ENCODE results near the gene JUP.

JUP gene

GRCh38 chr17:41768682-41769288, 17.7 kb downstream of the JUP start:
- H3K9me3 Mint-ChIP-seq: no peaks in the 10 kb centered on the region
- no peaks in the 10 kb centered on the region for H3K36me3 Mint-ChIP-seq (ENCODE audit: insufficient read depth)

GRCh38 chr17:41767324-41768042, 19.0 kb downstream of the JUP start:
- no peaks in the 10 kb centered on the region for H3K9me3 Mint-ChIP-seq
- H3K36me3 Mint-ChIP-seq (ENCODE audit: insufficient read depth): no peaks in the 10 kb centered on the region
- H3K27me3 Mint-ChIP-seq: peaks cover 0 to 27% of the 10 kb centered on the region in 2 donors
- H3K4me1 Mint-ChIP-seq (ENCODE audit: low read depth in 2 of 2): no peaks in the 10 kb centered on the region
- no peak overlapping the region for H3K4me3 Mint-ChIP-seq
- H3K27ac Mint-ChIP-seq: no peak overlapping the region
- ATAC-seq (replicated peaks) (no peak), DNase-seq (no peak)

More at GRCh38 chr17:41768682-41769288, 17.7 kb downstream of the JUP start:
- Mint-ChIP-seq H3K4me3 (no peak overlapping the region), H3K4me1 (ENCODE audit: low read depth in 2 of 2) (no peaks in the 10 kb centered on the region), H3K27me3 (peaks cover 0 to 27% of the 10 kb centered on the region in 2 donors), H3K27ac (no peak overlapping the region)
- ATAC-seq (replicated peaks) (no peak), DNase-seq (no peak)

GRCh38 chr17:41766135-41766534, 20.4 kb downstream of the JUP start:
- DNase-seq: no peak
- H3K4me3 Mint-ChIP-seq: no peak overlapping the region
- peaks cover 2 to 25% of the 10 kb centered on the region in 2 donors for H3K27me3 Mint-ChIP-seq
- H3K9me3 Mint-ChIP-seq: no peaks in the 10 kb centered on the region
- no peak for ATAC-seq (replicated peaks)
- H3K4me1 Mint-ChIP-seq (ENCODE audit: low read depth in 2 of 2): no peaks in the 10 kb centered on the region
- H3K27ac Mint-ChIP-seq: no peak overlapping the region
- peaks cover 4% of the 10 kb centered on the region for H3K36me3 Mint-ChIP-seq (ENCODE audit: insufficient read depth)

GRCh38 chr17:41763327-41763726, 23.2 kb downstream of the JUP start:
- H3K27me3 Mint-ChIP-seq: peaks cover 9 to 32% of the 10 kb centered on the region in 2 donors
- no peaks in the 10 kb centered on the region for H3K9me3 Mint-ChIP-seq
- ATAC-seq (replicated peaks): no peak
- H3K4me1 Mint-ChIP-seq (ENCODE audit: low read depth in 2 of 2): no peaks in the 10 kb centered on the region
- H3K36me3 Mint-ChIP-seq (ENCODE audit: insufficient read depth): peaks cover 4% of the 10 kb centered on the region
- H3K27ac Mint-ChIP-seq: no peak overlapping the region
- no peak for DNase-seq
- no peak overlapping the region for H3K4me3 Mint-ChIP-seq

- no peaks in the 10 kb centered on the region for H3K4me1 Mint-ChIP-seq (ENCODE audit: low read depth in 2 of 2)
- no peak overlapping the region for H3K27ac Mint-ChIP-seq
- DNase-seq (no peak), ATAC-seq (replicated peaks) (no peak)
- H3K9me3 Mint-ChIP-seq: no peaks in the 10 kb centered on the region
- peaks cover 4% of the 10 kb centered on the region for H3K36me3 Mint-ChIP-seq (ENCODE audit: insufficient read depth)
- H3K4me3 Mint-ChIP-seq: no peak overlapping the region
- H3K27me3 Mint-ChIP-seq: peaks cover 9 to 32% of the 10 kb centered on the region in 2 donors
Measured at GRCh38 chr17:41762841-41763240, 23.7 kb downstream of the JUP start.

GRCh38 chr17:41762391-41762790, 24.1 kb downstream of the JUP start:
- H3K4me1 Mint-ChIP-seq (ENCODE audit: low read depth in 2 of 2): no peaks in the 10 kb centered on the region
- peaks cover 9 to 32% of the 10 kb centered on the region in 2 donors for H3K27me3 Mint-ChIP-seq
- no peaks in the 10 kb centered on the region for H3K9me3 Mint-ChIP-seq
- no peak overlapping the region for H3K4me3 Mint-ChIP-seq
- DNase-seq (no peak), ATAC-seq (replicated peaks) (no peak)
- peaks cover 4% of the 10 kb centered on the region for H3K36me3 Mint-ChIP-seq (ENCODE audit: insufficient read depth)
- peak overlapping the region in 1 of 2 donors; percentile 75 for H3K27ac Mint-ChIP-seq

- no peak for DNase-seq
- H3K4me1 Mint-ChIP-seq (ENCODE audit: low read depth in 2 of 2): no peaks in the 10 kb centered on the region
- H3K4me3 Mint-ChIP-seq: no peak overlapping the region
- peaks cover 9 to 34% of the 10 kb centered on the region in 2 donors for H3K27me3 Mint-ChIP-seq
- H3K36me3 Mint-ChIP-seq (ENCODE audit: insufficient read depth): peaks cover 4% of the 10 kb centered on the region
- no peak overlapping the region for H3K27ac Mint-ChIP-seq
- ATAC-seq (replicated peaks): no peak
- H3K9me3 Mint-ChIP-seq: no peaks in the 10 kb centered on the region
Measured at GRCh38 chr17:41760878-41761277, 25.6 kb downstream of the JUP start.

GRCh38 chr17:41758601-41759000, 27.9 kb downstream of the JUP start:
- H3K36me3 Mint-ChIP-seq (ENCODE audit: insufficient read depth): peaks cover 4% of the 10 kb centered on the region
- H3K4me3 Mint-ChIP-seq: no peak overlapping the region
- H3K27ac Mint-ChIP-seq: no peak overlapping the region
- H3K27me3 Mint-ChIP-seq: peaks cover 9 to 46% of the 10 kb centered on the region in 2 donors
- H3K4me1 Mint-ChIP-seq (ENCODE audit: low read depth in 2 of 2): no peaks in the 10 kb centered on the region
- no peaks in the 10 kb centered on the region for H3K9me3 Mint-ChIP-seq
- DNase-seq (no peak), ATAC-seq (replicated peaks) (no peak)

- Mint-ChIP-seq H3K9me3 (no peaks in the 10 kb centered on the region), H3K36me3 (ENCODE audit: insufficient read depth) (no peaks in the 10 kb centered on the region), H3K27me3 (peaks cover 6 to 32% of the 10 kb centered on the region in 2 donors), H3K27ac (no peak overlapping the region), H3K4me3 (no peak overlapping the region), H3K4me1 (ENCODE audit: low read depth in 2 of 2) (no peaks in the 10 kb centered on the region)
- DNase-seq: no peak
- no peak for ATAC-seq (replicated peaks)
Measured at GRCh38 chr17:41754066-41754465, 32.4 kb downstream of the JUP start.

GRCh38 chr17:41751288-41751687, 35.2 kb downstream of the JUP start:
- no peak overlapping the region for H3K4me3 Mint-ChIP-seq
- H3K27ac Mint-ChIP-seq: no peak overlapping the region
- H3K27me3 Mint-ChIP-seq: peaks cover 20 to 50% of the 10 kb centered on the region in 2 donors
- no peaks in the 10 kb centered on the region for H3K9me3 Mint-ChIP-seq
- H3K4me1 Mint-ChIP-seq (ENCODE audit: low read depth in 2 of 2): no peaks in the 10 kb centered on the region
- no peak for ATAC-seq (replicated peaks)
- no peaks in the 10 kb centered on the region for H3K36me3 Mint-ChIP-seq (ENCODE audit: insufficient read depth)
- no peak for DNase-seq

- peaks cover 20 to 52% of the 10 kb centered on the region in 2 donors for H3K27me3 Mint-ChIP-seq
- H3K4me3 Mint-ChIP-seq: no peak overlapping the region
- H3K9me3 Mint-ChIP-seq: no peaks in the 10 kb centered on the region
- DNase-seq: no peak
- no peak overlapping the region for H3K27ac Mint-ChIP-seq
- no peaks in the 10 kb centered on the region for H3K4me1 Mint-ChIP-seq (ENCODE audit: low read depth in 2 of 2)
- ATAC-seq (replicated peaks): no peak
- no peaks in the 10 kb centered on the region for H3K36me3 Mint-ChIP-seq (ENCODE audit: insufficient read depth)
Measured at GRCh38 chr17:41750862-41751261, 35.6 kb downstream of the JUP start.

GRCh38 chr17:41748275-41748674, 38.2 kb downstream of the JUP start:
- ATAC-seq (replicated peaks) (no peak), DNase-seq (no peak)
- Mint-ChIP-seq H3K9me3 (no peaks in the 10 kb centered on the region), H3K36me3 (ENCODE audit: insufficient read depth) (no peaks in the 10 kb centered on the region), H3K27me3 (peaks cover 20 to 31% of the 10 kb centered on the region in 2 donors), H3K4me3 (no peak overlapping the region), H3K27ac (no peak overlapping the region), H3K4me1 (ENCODE audit: low read depth in 2 of 2) (no peaks in the 10 kb centered on the region)

GRCh38 chr17:41741709-41742108, 44.8 kb downstream of the JUP start:
- H3K4me3 Mint-ChIP-seq: no peak overlapping the region
- no peaks in the 10 kb centered on the region for H3K9me3 Mint-ChIP-seq
- H3K27me3 Mint-ChIP-seq: peaks cover 17 to 20% of the 10 kb centered on the region in 2 donors
- DNase-seq (no peak), ATAC-seq (replicated peaks) (no peak)
- peaks cover 3% of the 10 kb centered on the region for H3K36me3 Mint-ChIP-seq (ENCODE audit: insufficient read depth)
- H3K27ac Mint-ChIP-seq: no peak overlapping the region
- H3K4me1 Mint-ChIP-seq (ENCODE audit: low read depth in 2 of 2): peaks cover 0 to 1% of the 10 kb centered on the region in 2 donors

- Mint-ChIP-seq H3K4me3 (no peak overlapping the region), H3K27me3 (peaks cover 24% of the 10 kb centered on the region in 2 donors), H3K27ac (no peak overlapping the region), H3K36me3 (ENCODE audit: insufficient read depth) (peaks cover 3% of the 10 kb centered on the region), H3K9me3 (no peaks in the 10 kb centered on the region), H3K4me1 (ENCODE audit: low read depth in 2 of 2) (peaks cover 0 to 1% of the 10 kb centered on the region in 2 donors)
- no peak for DNase-seq
- ATAC-seq (replicated peaks): no peak
Measured at GRCh38 chr17:41740506-41740905, 46.0 kb downstream of the JUP start.

Data from effector memory CD8-positive, alpha-beta T cell (primary cell).